ENCODE data around the gene ARSD.
"Not testable (repeated sequence)": the region's sequence is repeated elsewhere in the genome, so short reads cannot be mapped to it uniquely, and the experiment has no call there.

ARSD gene, protein sequence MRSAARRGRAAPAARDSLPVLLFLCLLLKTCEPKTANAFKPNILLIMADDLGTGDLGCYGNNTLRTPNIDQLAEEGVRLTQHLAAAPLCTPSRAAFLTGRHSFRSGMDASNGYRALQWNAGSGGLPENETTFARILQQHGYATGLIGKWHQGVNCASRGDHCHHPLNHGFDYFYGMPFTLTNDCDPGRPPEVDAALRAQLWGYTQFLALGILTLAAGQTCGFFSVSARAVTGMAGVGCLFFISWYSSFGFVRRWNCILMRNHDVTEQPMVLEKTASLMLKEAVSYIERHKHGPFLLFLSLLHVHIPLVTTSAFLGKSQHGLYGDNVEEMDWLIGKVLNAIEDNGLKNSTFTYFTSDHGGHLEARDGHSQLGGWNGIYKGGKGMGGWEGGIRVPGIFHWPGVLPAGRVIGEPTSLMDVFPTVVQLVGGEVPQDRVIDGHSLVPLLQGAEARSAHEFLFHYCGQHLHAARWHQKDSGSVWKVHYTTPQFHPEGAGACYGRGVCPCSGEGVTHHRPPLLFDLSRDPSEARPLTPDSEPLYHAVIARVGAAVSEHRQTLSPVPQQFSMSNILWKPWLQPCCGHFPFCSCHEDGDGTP

DNA sequence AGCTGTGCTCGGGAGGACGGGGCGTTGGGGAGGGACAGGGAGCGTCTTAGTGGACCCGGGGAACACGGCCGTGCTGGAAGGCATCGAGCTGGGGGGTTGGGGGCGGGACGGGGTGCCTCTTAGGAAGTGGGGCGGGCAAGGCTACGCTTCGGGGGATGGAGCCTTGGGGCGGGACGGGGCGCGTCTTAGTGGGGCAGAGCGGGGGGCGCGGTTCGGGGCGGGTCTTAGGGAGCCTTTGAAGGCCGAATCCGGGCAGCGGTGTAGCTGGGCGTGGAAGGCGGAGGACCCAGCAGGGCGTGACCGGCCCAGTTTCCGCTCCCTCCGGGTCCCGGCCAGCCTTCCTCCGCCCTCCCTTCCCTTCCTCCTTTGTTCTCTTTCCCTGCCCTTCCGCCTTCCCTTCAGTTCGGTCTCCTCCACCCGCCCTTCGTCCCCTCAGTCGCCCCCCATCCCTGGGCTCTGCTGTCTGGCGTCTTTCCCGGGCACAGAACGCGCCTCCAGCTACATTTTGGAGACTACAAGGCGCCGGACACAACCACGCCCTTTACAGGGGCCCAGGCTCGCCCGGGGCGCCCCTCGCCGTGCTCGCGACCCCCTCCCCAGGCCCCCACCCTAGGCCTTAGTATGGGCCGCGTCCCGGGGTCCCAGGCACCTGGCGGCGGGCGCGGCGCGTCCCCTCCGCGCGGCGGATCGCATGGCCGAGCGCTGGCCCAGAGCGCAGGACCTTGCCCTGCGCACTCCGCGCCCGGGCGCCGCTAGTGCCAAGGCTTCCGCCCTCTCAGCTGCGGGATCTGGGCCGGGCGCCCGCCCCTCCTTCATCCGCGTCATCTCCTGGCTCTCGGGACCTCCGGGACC, at the start of gene ARSD:
Gene ARSD (minus strand): TSS at position 757 of the 852 bp plus-strand sequence. CDS start 64 bp downstream, at position 693.
- no peak for DNase-seq

DNA sequence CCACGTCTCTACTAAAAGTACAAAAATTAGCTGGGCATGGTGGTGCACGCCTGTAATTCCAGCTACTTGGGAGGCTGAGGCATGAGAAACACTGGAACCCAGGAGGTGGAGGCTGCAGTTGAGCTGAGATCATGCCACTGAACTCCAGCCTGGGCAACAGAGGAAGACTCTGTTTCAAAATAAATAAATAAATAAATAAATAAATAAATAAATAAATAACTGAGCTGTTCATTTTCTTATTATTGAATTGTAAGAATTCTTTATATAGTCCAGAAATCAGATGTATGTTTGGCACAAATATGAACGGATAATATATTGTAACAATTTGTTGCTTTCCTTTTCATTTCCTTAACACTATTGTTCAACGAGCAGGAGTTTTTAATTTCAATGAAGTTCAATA, 49.5 kb upstream of the ARSD start:
- DNase-seq, result not testable (repeated sequence)

DNA sequence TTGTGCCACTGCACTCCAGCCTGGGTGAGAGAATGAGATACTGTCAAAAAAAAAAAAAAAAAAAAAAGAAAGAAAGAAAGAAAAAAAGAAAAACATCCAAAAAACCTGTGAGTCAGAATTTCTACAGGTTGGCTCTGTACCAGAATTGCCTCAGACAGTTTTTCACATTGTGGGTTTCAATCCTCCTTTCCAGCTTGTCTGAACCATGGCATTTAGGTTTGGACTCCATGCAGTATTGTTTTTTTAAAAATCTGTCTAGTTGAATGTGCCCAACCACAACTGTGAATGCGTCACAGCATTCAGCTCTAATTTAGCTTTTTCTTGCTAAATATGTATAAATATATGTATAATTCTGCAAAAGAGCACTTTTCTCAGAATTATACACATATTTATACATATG, 45.8 kb upstream of the ARSD start:
- no peak for DNase-seq

DNA sequence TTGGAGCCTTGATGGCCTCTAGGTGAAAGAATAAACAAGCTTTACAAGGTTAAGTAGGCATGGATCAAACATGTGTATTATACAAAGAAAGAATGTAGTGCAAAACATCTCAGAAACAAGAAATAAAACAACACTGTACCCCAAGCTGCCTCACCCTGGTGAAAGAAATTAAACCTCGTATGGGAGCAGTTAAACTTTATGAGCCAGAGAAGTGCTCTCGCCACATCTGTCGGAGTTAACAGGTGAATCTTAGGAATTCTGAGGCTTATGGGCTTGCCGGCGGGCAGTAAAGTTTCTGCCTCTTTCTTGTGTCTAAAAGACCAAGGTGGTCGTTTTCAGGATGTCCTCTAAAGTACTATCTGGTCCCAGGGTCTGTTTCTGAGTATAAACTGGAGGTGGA, 43.3 kb upstream of the ARSD start:
- DNase-seq, result no peak

DNA sequence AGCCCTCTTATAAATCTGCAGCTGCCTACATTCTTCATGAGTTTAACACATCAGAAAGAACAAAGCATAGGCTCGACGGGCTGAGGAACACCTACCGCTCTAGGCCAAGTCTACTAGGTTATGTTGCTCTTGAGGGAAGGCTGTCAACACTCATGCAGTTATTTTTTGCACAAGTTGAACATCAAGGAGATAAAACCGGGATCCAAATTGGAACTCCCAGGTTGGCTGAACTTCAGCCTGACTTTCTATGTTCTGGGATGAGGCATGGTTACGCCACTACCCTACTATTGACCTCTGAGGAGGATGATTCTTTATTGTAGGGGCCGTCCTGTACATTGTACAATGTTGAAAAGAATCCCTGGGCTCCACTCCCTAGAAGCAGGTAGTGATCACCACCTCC, 39.9 kb upstream of the ARSD start:
- DNase-seq, result no peak

DNA sequence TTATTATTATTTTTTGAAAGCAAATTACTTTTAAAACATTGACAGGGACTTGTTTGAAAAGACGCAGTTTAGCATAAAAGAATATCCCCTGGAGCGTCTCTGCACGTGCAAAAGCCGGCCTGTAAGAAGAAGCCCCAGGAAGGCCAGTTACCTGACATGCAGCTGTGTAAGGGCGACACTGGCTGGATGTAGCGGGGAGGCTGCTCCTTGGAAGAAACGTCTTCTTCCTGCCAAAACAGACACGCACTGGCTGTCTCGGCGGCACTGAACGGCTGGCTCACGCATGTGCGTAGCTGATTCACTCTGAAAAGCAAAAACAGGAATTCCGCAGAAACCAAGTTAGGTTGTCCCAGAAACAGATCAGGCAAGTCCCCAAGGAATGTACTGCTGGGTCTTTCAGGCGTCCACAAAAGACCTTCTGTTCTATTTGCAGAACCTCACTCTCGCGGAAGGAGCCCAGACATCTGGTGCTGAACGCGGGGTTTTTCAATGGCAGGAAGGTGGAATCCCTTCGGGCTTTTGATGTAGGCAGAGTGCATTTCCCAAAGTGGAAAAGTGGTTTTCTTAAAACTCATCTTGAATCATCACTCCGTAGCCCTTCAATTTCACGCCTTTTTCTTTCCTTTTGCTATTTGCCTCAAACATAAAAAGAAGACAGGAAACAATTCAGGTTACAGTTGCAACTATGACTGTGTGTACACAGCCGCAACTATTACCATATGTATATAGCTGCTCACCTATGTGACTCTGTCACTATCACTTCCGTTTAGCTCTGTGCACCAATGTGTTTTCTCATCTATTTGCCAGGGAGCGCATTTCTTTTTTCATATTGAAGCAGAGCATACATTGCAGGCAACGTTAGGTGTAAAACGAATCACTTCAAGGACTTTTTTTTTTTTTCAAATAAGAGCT, 39.1 kb upstream of the ARSD start:
- DNase-seq, result no peak

DNA sequence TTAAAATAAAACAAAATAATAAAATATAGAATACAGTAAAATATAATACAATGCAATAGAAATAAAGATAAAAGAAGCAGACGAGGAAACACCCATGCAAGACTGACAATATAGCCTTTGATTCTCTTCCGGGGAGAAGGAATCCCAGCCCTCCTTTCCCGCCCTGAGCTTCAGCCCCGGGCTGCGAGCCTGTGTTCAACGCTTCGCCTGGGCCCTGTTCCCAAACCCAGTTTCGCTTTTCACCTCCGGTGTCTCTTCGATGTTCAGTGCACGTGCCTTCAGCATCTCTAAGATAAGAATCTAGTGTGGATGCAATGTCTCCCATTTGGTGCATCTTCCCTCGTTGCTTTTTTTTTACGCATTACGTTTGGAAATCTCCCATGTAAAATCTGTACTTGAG, 38.4 kb upstream of the ARSD start:
- no peak for DNase-seq

DNA sequence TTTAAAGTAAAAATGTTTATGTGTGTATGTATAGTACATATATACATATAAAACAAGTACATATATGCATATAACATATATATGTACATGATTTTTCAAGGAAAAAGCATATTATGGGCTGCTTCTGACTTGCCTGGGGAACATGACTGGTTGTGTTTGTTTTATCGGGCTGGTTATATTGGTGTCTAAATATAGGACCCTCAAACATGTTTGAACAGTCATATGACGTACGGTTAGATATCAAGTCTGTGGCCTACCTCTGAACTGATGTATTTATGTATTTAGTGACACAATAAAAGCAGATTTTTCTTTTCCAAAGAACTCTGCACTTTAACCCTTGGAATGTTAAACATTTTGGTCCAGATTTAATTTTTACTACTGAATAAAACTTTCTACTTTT, 37.9 kb upstream of the ARSD start:
- DNase-seq, result no peak

DNA sequence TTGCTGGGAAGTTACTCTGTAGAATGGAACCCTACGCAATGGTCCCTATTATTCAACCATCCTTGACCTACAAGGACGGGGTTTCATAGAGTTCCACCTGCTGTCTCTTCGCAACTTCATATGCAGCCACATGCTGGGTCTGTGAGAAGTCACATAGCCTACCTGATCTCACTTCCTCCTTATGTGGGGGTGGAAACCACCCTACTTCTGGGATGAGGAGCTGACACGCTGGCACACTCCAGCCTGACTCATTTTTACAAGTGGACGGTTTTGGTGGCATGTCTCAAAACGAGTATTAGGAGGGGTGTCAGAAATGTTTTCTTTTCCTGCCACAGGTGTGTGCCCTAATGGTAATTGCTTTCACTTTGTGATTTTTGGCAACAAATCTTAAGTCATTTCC, 36.8 kb upstream of the ARSD start:
- DNase-seq, result no peak

DNA sequence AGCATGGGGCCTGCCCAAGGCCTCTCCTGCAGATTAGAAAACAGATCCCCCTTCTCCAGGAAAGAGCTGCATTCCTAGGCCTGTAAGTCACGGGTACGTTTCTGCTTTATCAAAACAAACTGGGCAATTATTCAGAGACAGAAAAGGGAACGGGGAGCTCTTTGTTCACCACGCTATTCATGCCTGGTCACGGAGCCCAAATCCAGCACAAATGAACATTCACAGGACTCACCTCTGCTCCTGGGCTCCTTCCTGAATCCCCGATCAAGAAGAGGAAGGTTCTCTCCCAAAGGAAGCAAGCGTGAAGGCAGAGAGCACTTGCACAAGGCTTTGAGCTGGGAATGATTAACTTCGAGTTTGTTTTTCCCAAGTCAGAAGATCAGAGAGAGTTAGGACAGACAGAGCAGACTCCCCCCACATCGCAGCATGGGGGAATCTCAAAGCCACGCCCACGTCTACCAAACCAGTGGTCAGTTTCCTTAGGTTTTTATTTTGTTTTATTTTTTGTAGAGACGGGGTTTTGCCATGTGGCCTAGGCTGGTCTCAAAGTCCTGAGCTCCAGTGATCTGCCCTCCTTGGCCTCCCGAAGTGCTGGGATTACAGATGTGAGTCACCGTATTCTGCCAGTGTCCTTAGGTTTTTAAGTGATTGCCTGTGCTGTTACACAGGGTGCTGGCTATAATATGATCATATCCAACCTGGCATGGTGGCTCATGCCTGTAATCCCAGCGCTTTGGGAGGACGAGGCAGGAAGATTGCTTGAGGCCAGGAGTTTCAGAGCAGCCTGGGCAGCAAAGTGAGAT, 35.1 kb upstream of the ARSD start:
- not testable (repeated sequence) for DNase-seq

DNA sequence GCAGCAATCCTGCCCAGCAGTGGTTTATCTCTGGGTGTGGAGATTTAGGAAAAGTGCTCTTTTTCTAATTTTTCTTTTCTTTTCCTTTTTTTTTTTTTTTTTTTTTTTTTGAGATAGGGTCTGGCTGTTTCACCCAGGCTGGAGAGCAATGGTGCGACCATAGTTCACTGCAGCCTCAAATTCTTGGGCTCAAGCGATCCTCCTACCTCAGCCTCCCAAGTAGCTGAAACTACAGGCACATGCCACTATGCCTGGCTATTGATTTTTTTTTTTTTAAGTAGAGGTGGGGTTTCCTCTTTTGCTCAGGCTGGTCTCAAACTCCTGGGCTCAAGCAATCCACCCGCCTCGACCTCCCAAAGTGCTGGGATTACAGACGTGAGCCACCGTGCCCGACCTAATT, 34.3 kb upstream of the ARSD start:
- not testable (repeated sequence) for DNase-seq

DNA sequence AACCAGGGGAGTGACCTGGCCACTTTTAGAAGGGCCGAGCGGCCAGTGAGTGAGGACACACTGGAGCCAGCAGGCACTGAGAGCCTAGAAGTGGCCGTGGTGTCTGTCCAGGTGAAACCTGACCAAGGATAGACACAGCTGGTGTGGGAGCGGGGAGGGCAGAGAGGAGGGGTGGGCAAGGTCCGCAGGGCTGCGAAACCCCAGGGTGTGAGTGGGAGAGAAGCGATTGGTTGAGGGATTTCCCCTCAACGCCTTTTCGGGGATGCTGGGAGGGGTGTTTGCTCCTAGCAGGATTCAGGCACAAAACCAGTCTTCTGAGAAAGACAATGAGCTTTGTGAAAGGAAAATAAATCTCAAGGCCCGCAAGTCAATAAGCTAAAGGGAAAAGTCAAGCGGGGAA, 33.2 kb upstream of the ARSD start:
- no peak for DNase-seq

DNA sequence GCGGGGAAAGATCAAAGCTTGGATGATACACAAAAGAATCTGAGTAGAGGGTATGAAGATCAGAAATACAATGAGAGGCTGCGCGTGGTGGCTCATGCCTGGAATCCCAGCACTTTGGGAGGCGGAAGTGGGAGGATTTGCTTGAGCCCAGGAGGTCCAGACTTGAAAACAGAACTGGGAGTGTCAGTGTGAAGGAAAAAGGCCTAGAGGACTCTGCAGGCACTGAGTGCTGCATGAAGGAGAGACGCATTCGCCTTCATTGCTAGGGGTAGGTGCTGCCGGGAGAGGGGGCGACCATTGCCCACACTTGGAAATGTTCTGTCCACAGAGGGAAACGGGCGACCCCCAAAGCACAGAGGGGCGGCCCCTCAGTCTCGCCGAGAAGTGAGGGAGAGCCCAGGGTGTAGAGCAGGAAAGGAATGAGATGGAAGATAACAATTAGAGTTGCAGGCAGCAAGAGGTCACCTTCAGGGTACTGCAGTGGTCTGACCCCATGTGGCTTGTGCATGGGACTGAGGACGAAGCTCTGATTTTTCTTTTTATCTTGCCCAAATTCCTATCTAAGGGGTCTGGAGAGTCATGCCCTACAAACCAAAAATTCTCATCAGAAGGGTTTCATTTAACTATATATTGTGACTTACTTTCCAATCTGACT, 31.8 kb upstream of the ARSD start:
- no peak for DNase-seq

DNA sequence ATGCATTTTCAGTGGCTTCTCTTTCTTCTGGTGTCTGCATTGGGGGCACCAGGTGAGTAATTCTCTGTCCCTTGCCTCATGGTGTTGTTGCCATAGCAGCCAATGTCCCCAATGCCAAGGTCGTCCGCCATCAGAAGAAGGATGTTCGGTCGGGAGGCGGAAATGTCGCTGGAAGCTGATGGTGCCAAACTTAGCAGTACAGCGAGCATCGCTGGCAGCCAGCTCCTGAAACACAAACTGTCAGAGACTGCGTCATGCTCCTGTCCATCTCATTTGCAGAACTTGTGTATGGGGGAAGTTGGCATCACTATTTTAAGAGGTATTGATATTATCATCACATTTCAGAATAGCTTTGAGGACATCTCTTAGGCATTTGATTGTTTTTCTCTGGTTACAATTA, 29.1 kb upstream of the ARSD start:
- no peak for DNase-seq

DNA sequence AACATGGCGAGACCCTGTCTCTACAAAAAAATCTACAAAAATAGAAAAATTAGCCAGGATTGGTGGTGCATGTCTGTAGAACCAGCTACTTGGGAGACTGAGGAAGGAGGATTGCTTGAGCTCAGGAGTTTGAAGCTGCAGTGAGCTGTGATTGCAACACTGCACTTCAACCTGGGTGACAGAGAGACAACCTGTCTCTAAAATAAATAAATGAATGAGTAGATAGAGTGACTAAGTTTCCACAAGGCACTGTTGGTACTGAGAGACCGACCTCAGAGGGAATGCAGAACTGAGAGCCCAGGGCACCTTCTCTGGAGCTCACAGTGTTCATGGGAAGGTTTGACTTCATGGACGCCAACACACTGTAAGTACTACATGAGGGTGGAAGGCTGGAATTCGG, 26.7 kb upstream of the ARSD start:
- no peak for DNase-seq

DNA sequence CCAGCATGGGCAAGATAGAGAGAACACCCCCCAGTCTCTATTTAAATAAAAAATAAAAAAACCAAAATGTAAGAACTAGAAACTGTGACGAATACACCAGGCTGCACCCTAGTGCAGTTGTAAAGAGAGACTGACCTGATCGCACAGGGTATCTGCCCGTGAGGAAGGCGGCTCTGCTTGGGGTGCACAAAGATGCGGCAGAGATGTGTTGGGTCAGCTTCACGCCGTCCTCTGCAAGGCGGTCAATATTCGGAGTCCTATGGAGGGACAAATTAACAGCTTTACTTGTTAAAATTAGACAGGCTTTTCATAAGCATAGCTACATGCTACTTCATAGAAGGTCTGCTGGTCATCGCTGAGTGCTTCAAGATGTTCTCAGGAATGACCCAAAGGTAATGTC, 26.1 kb upstream of the ARSD start:
- DNase-seq, result no peak

DNA sequence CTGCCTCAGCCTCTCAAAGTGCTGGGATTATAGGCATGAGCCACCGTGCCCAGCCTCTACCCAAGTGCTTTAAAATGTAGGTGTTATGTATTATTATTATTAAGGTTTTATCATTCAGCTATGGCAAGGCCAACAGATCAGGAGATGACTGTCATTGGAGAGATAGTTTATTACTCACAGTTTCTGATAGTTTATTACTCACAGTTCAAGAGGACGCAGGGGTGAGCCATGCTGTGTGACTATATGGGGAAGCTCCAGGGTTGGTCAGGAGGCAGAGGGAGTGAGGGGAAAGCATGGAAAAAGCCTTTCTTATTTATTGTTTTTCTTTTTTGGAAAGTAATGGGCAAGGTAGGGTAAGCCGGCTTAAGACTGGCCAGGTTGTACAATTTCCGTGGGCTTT, 25.4 kb upstream of the ARSD start:
- no peak for DNase-seq

DNA sequence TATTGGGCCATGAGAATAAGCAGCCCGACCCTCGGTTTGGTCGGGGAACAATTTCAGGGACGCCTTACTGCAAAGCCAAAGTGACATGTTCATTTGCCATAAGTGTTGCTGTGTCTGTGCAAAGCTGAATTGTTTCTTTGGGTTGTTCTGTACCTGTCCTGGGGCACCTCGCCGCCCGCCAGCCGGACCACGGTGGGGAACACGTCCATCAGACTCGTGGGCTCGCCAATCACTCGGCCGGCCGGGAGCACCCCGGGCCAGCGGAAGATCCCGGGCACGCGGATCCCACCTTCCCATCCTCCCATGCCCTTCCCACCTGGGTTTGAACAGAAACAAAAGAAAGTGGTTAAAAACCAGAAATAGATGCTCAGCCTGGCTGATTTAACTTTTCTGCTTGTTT, 8.8 kb upstream of the ARSD start:
- DNase-seq, result not testable (repeated sequence)

DNA sequence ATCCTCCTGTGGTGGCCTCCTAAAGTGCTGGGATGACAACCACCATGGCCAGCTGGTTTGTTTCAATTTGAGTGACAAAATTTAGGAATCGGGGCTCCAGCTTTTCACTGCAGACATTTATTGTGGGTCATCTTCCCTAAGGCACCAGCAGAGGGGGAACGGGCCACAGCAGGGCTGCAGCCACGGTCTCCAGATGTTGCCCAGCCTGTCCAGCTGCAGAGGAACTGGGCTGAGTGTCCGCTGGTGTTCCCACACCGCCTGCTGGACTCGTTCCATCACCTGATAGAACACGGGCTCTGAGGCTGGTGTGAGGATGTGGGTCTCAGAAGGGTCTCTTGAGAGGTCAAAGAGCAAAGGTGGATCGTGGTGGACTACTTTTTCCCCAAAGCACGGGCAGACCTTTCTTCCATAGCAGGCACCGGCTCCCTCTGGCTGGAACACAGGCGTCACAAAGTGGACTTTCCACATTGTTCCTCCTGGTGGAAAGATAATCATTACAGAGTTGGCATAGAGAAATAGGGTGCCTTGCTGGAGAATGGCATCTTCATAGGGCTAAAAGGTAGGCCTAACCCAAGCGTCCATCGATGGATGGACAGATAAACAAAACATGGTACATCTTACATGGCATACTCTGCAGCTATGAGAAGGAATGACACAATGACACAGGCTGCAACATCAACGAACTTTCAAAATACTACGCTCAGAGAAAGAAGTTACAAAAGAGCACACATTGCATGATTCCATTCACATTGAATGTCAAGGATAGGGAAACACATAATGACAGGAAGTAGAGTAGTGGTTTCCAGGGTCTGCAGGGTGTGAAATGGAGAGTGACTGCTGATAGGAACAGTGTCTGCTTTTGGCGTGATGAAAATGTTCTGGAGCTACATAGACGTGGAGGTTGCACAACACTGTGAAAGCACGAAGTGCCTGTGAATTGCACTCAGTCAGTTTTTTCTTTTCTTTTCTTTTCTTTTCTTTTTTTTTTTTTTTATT, 5.9 kb upstream of the ARSD start:
- no peak for DNase-seq
